HG03196 (cell line): ENCODE data around the gene IQSEC3.

Experiments
- ATAC-seq: cut with Tn5 transposase; IDR thresholded peaks from one replicate; pipeline ENCODE4 v1.9.1; 2021; ENCODE audit not compliant: unreplicated experiment

The IQSEC3 gene

DNA sequence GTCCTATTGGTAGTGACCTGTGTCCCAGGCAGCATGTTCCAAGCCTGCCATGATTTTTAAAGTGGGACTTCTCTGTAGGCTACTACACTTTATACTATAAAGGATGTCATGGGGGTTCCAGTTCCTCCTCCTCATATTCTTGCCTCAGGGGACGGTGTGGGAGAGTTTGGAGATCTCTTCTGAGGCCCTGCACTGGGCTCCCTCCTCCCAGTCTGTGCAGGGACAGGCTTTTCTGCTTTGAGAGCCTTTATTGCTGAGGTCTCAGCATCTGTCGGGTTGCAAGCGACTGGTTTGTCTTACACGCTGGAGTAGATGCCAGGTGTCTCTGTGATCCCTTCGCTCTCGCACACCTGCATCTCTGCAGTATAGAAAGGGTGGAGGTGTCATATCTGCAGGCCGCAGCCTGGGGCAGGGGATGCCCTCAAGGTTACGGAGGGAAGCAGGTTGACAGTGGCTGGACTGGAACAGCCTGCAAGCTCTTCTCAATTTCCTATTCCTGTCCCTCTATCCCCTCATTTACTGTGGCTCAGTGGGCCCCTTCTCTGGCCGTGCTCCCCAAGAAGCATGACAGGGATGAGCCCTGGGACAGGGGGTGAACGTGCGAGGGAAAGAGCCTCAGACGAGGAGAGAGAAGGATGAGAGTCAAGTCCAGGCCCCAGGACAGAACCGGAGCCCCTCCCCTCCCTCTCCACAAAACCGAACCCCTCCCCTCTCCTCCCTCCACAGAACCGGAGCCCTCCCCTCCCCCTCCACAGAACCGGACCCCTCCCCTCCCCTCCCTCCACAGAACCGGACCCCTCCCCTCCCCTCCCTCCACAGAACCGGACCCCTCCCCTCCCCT, 96.1 kb downstream of the IQSEC3 start:
- ATAC-seq = no peak

- no peak for ATAC-seq
Observed at GRCh38 chr12:163406-163986, 96.9 kb downstream of the IQSEC3 start.

DNA sequence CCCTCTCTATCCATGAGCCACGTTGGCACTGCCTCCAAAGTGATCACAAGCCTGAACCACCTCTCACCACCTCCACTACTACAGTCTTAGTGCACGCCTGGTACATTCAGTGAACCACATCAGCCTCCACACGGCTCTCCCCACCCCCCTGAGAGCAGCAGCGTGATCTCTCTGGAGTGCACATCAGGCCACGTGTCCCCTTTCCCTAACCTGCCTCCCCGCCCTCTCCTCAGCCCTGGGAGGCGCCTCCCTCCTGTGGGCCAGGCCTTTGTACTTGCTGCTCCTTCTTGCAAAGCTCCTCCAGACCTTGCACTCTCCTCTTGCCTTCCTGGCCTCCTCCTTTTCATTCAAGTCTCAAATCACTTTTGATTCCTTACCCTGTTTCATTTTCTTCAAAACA, 97.6 kb downstream of the IQSEC3 start:
- ATAC-seq = no peak

- no peak for ATAC-seq
Observed at GRCh38 chr12:165862-166368, 99.3 kb downstream of the IQSEC3 start.

DNA sequence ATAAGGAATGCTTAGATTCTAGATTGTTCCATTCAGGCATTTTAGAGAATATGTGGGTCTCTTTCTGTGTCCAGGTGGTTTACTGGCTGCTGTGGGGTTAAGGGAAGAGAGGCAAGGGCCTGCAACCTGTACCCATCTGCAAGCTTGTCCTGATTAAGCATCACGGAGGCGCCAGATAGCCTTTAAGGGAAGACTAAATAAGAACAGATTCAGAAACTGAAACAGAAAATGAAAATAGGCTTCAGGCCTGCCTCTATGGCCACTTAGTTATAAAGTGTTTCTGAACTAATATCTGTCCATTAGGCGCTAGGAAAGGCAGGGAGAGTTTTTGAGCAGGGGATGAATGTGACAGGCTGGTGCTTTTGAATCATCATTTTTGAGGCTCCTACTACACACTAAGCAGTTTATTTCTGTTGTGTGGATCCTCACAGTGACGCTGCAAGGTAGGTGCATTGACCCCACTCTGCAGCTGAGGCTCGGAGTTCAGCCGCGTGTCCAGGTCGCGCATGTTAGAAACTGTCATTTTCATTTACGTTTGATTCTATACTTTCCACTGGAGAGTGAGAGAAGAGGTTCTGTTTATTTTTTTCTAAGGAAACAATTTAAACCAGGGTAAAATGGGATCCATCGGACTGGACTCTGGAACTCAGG, 100.0 kb downstream of the IQSEC3 start:
- no peak for ATAC-seq

- ATAC-seq = no peak
Observed at GRCh38 chr12:167959-168600, 101.5 kb downstream of the IQSEC3 start.

DNA sequence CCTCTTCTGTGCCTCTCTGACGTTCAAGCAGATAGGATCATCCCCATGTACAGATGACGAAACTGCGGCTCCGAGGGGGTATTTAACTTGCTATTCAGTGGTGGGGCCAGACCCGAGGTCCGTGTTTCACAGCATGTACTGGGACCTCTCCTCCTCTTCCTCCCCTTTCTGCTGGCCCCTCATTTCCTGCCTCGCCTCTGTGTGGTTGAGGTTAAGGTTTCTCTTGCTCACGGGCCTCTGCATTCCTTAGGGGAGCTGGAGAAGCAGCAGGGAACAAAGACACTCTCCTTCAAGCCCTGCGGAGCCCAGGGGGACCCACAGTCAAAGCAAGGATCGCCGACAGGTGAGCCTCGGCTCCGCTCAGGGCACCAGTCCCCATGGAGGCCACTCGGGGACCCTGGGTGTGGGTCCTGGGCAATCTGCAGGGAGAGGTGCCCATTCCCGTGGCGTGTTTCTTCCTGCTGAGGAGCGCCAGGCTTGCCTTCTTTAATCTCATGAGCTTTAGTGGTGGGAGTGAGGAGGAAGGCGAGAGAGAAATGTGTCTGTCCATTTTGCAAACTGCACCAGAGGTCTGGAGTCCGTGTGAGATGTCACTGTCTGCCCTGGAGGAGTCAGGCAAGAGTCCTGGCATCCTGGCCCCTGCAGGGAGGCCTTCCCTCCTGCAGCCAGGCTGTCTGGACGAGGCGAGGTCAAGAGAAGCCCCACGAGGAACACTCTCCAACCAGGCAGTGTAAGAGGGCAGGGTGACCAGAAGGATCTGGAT, 102.4 kb downstream of the IQSEC3 start:
- no peak for ATAC-seq

DNA sequence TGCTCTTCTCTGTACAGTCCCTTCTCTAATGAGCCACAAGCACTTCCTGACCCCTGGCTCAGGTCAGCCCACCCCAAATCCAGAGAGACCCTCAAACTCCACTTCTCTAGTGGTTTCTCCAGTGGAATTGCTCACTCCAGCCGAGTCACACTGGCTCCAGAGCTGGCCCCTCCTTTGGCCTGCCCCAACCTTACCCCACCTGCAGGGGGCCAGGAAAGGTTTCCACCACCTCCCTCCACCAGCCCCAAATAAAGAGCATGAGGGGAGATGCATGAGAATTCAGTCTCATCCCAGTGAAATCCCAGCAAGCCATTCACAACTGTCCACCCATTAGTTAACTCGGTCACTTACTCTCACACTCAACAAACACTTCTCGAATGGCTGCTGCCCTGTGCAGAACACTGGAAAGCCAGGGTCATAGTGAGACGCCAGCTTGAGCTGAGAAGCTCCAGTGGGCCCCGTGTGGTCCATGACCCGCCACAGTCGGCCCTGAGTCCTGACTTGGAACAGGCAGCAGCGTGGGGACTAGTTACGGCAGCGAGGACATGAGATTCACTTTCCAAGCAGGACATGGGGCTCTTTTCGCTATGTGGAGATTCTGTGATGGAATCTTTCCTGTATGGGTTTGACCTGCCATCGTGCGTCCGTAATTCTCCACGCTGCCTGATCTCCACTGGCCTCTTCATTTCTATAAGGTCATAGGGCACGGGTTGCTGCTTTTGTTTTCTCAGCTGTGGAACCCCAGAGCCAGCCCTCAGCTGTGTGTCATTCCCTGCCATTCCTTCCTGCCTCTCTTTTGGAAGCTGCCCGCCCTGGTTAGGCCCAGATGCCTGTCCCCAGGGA, 103.2 kb downstream of the IQSEC3 start:
- no peak for ATAC-seq

GRCh38 chr12:170371-171225, 104.0 kb downstream of the IQSEC3 start:
- no peak for ATAC-seq

DNA sequence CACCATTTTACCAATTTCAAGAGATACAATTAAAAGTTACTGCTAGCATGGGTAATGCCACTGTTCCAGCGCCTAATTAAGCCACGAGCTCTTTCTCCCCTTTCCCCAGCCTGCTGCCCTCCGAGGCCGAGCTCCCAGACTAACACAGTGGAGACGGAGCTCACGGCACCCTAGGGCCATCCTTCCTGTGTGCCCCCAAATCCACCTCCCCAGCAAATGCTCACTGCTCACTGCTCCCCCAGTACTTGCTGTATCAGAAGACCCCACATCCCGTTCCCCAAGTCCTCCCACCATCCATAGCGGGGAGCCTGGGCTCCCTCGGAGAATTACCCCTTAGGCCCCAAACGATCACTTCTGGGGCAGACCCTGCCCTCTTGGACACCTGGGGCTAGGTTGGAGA, 104.7 kb downstream of the IQSEC3 start:
- ATAC-seq = no peak

GRCh38 chr12:171743-172676, 105.4 kb downstream of the IQSEC3 start:
- ATAC-seq = no peak

- ATAC-seq = no peak
Observed at GRCh38 chr12:172732-173161, 106.2 kb downstream of the IQSEC3 start.

- ATAC-seq = no peak
Observed at GRCh38 chr12:174124-174523, 107.6 kb downstream of the IQSEC3 start.

DNA sequence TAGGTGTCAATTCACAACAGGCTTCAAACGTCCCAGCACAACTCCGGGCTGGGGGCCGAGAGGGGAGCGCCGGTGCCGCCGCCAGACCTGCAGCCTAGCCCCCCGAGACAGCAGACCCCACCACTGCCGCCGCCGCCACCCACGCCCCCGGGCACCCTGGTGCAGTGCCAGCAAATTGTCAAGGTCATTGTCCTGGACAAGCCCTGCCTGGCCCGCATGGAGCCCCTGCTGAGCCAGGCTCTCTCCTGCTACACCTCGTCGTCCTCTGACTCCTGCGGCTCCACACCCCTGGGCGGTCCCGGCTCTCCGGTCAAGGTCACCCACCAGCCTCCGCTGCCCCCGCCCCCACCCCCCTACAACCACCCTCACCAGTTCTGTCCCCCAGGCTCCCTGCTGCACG, 108.0 kb downstream of the IQSEC3 start:
- no peak for ATAC-seq

DNA sequence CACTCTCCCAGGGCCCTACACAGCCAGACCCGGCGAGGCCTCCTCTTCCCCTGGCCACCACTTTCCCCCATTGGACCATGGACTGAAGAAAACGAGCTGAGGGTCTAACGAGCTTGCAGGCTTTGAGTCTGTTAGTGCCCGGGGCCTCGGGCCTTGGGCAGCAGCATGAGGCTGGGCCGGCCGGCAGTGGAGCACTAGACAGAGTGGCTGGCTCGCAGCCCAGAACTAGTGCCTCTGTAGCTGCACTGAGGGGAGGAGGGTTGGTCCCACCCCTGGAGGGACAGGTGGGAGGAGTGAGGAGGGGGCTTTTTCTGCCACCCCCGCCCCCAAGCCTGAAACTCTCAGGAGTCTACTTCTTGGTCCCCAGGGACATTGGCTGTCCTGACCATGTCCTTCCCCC, 108.7 kb downstream of the IQSEC3 start:
- ATAC-seq = no peak

- ATAC-seq = no peak
Observed at GRCh38 chr12:175759-176158, 109.2 kb downstream of the IQSEC3 start.

DNA sequence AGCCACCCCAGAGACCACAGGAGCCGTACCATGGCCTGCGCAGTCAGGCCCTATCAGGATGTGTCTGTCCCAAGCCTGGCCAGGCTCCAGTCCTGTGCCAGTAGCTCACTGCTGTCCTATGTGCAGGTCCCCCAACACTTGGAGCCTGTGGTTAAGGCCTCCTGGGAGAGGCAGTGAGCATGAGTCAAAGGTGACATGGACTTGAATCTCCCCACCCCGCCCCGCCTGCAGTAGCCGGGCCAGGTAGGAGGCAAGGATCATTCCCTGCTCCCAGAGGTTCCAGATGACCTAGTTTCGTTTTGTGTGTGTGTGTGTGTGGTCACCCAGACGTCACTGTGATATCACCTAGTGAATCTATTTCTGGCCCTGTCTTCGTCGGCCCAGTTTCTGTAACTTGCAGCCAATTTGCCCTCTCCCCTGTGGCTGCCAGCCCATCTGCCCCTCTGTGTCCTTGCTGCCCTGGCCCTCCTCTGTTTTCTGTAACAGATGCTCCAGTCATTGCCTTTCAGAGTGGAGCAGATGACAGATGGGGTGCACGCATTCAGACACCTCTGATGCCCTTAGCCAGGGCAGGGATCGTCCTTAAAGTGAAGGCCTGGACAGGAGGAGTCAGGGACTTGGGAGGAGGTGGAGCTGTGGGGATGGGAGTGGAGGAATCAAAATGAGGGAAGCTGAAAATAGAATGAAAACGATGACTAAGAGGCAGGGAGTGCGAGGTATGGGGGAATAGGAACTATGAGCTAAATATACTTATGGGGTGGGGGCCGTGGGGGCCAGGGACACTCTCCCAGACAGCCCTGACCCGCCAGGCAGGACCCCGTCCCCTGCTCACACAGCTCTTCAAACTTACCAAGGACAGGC, 110.0 kb downstream of the IQSEC3 start:
- ATAC-seq = no peak
